SU-DHL-6 (cell line): ENCODE results near the gene IMP3.

Experiments
- H2AFZ ChIP-seq: fragments of 200-600 bp; sonication (generic); 2 replicates; pipeline ENCODE4 v1.6.1; 2014; ENCODE audit warnings: low read depth, mild to moderate bottlenecking, moderate library complexity, mixed read lengths, antibody characterized with exemption, low read length; ENCODE audit not compliant: severe bottlenecking
- H3F3A ChIP-seq: fragments of 200-600 bp; shearing (Covaris generic); 2 replicates; pipeline ENCODE4 v1.6.0; 2016; ENCODE audit warnings: antibody characterized with exemption, mild to moderate bottlenecking; ENCODE audit not compliant: insufficient read depth
- H3K27ac ChIP-seq: fragments of 200-600 bp; sonication (generic); 2 replicates; pipeline ENCODE4 v1.5.1; 2016; ENCODE audit warnings: low read depth, mild to moderate bottlenecking, low read length, moderate library complexity, mixed read lengths
- H3K27me3 ChIP-seq: fragments of 200-600 bp; sonication (generic), shearing (Covaris generic); 2 replicates; pipeline ENCODE4 v1.6.0; 2014; ENCODE audit warnings: mild to moderate bottlenecking, low read length
- H3K36me3 ChIP-seq: fragments of 200-600 bp; sonication (generic); 2 replicates; pipeline ENCODE4 v1.6.1; 2014; ENCODE audit warnings: mild to moderate bottlenecking, low read length, mixed read lengths
- H3K4me2 ChIP-seq: fragments of 300-600, 200-600 bp; shearing (Covaris generic), sonication (generic); 2 replicates; pipeline ENCODE4 v1.6.0; 2014; ENCODE audit warnings: low read length, low read depth, mild to moderate bottlenecking; ENCODE audit not compliant: poor library complexity, severe bottlenecking
- H3K4me3 ChIP-seq: fragments of 200-600 bp; sonication (generic); 2 replicates; pipeline ENCODE4 v1.5.1; 2014; ENCODE audit warnings: antibody characterized with exemption, low read length, mild to moderate bottlenecking, mixed read lengths; ENCODE audit not compliant: insufficient read depth, poor library complexity, severe bottlenecking
- H3K79me2 ChIP-seq: fragments of 200-600 bp; sonication (generic); 2 replicates; pipeline ENCODE4 v1.6.1; 2014; ENCODE audit warnings: mild to moderate bottlenecking, low read length, moderate library complexity; ENCODE audit not compliant: insufficient read depth
- H3K9ac ChIP-seq: fragments of 200-600 bp; sonication (generic); 2 replicates; pipeline ENCODE4 v1.7.0; 2014; ENCODE audit warnings: mild to moderate bottlenecking, low read length
- H3K9me2 ChIP-seq: fragments of 200-600 bp; sonication (generic); replicated peaks from 2 replicates; pipeline ENCODE4 v1.6.1; 2014; ENCODE audit warnings: low read length; ENCODE audit not compliant: insufficient read depth
- H3K9me3 ChIP-seq: fragments of 200-600 bp; sonication (generic); 2 replicates; pipeline ENCODE4 v1.6.1; 2014; ENCODE audit warnings: low read length, mixed read lengths; ENCODE audit not compliant: insufficient read depth
- H4K20me1 ChIP-seq: fragments of 200-600 bp; sonication (generic); 2 replicates; pipeline ENCODE4 v1.6.1; 2014; ENCODE audit warnings: low read depth, mild to moderate bottlenecking, antibody characterized with exemption, low read length, moderate library complexity, mixed read lengths
- CTCF ChIP-seq: fragments of 200-600 bp; sonication (generic); IDR thresholded peaks from one replicate; pipeline ENCODE4 v1.5.1; 2017; ENCODE audit warnings: antibody characterized with exemption, mild to moderate bottlenecking, low read length, moderate library complexity; ENCODE audit not compliant: insufficient read depth, poor library complexity, severe bottlenecking
- EZH2phosphoT487 ChIP-seq: fragments of 200-600 bp; sonication (generic), shearing (Covaris generic); conservative IDR thresholded peaks from 2 replicates; pipeline ENCODE4 v1.6.1; 2018; ENCODE audit warnings: mild to moderate bottlenecking, antibody characterized with exemption, low read length, moderate library complexity, mixed read lengths

The IMP3 gene

GRCh38 chr15:75654201-75654907 lies 14.3 kb upstream of the IMP3 start:
- H3K9me2 ChIP-seq: no peaks in the 10 kb centered on the region
- H3K27me3 ChIP-seq: no peaks in the 10 kb centered on the region
- H4K20me1 ChIP-seq: no peaks in the 10 kb centered on the region
- TF ChIP-seq CTCF (no peak), EZH2phosphoT487 (no peak)
- no peak overlapping the region for H3K4me2 ChIP-seq
- no peaks in the 10 kb centered on the region for H3K9me3 ChIP-seq
- no peak overlapping the region for H3K27ac ChIP-seq
- H3K4me3 ChIP-seq: no peak overlapping the region
- H3F3A ChIP-seq: no peaks in the 10 kb centered on the region
- no peak overlapping the region for H2AFZ ChIP-seq
- H3K36me3 ChIP-seq: no peaks in the 10 kb centered on the region
- H3K9ac ChIP-seq: no peak overlapping the region
- no peaks in the 10 kb centered on the region for H3K79me2 ChIP-seq

GRCh38 chr15:75653347-75653913 lies 13.4 kb upstream of the IMP3 start:
- no peaks in the 10 kb centered on the region for H4K20me1 ChIP-seq
- no peak overlapping the region for H2AFZ ChIP-seq
- no peak overlapping the region for H3K9ac ChIP-seq
- no peak overlapping the region for H3K27ac ChIP-seq
- no peaks in the 10 kb centered on the region for H3K36me3 ChIP-seq
- no peak overlapping the region for H3K4me3 ChIP-seq
- H3K9me2 ChIP-seq: no peaks in the 10 kb centered on the region
- no peaks in the 10 kb centered on the region for H3K9me3 ChIP-seq
- TF ChIP-seq EZH2phosphoT487: no peak
- TF ChIP-seq CTCF: no peak
- no peak overlapping the region for H3K4me2 ChIP-seq
- no peaks in the 10 kb centered on the region for H3K27me3 ChIP-seq
- no peaks in the 10 kb centered on the region for H3K79me2 ChIP-seq
- no peaks in the 10 kb centered on the region for H3F3A ChIP-seq

GRCh38 chr15:75651810-75652543 lies 12.0 kb upstream of the IMP3 start:
- no peak overlapping the region for H3K4me3 ChIP-seq
- no peak overlapping the region for H2AFZ ChIP-seq
- H3K27me3 ChIP-seq: no peaks in the 10 kb centered on the region; the same call in 1 of the 2 replicates
- H3K36me3 ChIP-seq: no peaks in the 10 kb centered on the region
- H4K20me1 ChIP-seq: no peaks in the 10 kb centered on the region
- H3K9me2 ChIP-seq: no peaks in the 10 kb centered on the region
- no peak overlapping the region for H3K27ac ChIP-seq
- H3K79me2 ChIP-seq: no peaks in the 10 kb centered on the region
- no peak for TF ChIP-seq CTCF
- TF ChIP-seq EZH2phosphoT487: no peak
- no peak overlapping the region for H3K4me2 ChIP-seq
- no peak overlapping the region for H3K9ac ChIP-seq
- no peaks in the 10 kb centered on the region for H3F3A ChIP-seq
- no peaks in the 10 kb centered on the region for H3K9me3 ChIP-seq
